Measurements from ENCODE around the gene VGLL1. TPM values are rescaled to one million over a fixed set of nuclear protein-coding genes. Genes with fewer than 3 reads are reported as not detected.

The VGLL1 gene
- polyA plus RNA-seq, 3 donors = not detected

DNA sequence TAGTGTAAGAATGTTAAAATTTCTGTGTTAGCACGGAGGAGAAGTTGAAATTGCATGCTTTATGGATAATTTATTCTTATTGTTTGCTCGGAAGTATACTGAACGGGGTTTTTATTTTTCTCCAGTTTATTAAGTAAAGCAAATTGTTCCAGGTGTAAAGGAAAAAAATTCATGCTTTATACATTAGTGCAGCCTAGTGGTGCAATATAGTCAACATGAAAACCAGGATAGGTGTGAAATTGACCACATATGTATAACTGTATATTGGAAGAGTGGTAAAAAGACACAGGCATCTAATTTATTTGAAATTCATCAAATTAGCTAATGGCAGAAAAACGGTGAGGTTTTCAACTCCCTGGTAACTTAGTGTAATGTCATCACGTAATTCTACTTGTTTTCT is 43.3 kb upstream of the VGLL1 start:
- H3K4me3 Mint-ChIP-seq = no peak overlapping the region

DNA sequence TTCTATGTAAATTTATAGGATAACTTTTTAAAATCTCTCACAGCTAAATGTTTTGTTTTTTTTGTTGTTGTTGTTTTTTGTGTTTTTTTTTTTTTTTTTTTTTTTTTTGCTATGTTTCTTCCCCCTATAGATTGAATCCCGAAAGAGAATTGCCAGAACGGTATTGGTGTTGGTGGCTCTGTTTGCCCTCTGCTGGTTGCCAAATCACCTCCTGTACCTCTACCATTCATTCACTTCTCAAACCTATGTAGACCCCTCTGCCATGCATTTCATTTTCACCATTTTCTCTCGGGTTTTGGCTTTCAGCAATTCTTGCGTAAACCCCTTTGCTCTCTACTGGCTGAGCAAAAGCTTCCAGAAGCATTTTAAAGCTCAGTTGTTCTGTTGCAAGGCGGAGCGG is 40.2 kb upstream of the VGLL1 start:
- H3K27me3 Mint-ChIP-seq (ENCODE audit: low read depth in 3 of 3) = peaks cover 0 to 7% (median 0%) of the 10 kb centered on the region in 3 donors
- H3K36me3 Mint-ChIP-seq = no peaks in the 10 kb centered on the region
- H3K27ac Mint-ChIP-seq = no peak overlapping the region
- peaks cover 20% of the 10 kb centered on the region for H3K4me1 Mint-ChIP-seq
- Histone ChIP-seq H3K27ac (ENCODE audit: low read depth in 1 of 2, low read length in 2 of 2) (no peak overlapping the region), H3K4me1 (ENCODE audit: control insufficient read depth in 1 of 2, insufficient read depth in 2 of 2, low read length in 2 of 2) (peaks cover 17 to 20% of the 10 kb centered on the region in 2 donors), H3K9me3 (replicated peaks in 1 of 2; ENCODE audit: control insufficient read depth in 1 of 2, insufficient read depth in 1 of 2, low read length in 2 of 2) (no peaks in the 10 kb centered on the region), H4K20me1 (ENCODE audit: insufficient read depth, low read length) (no peaks in the 10 kb centered on the region), H3K36me3 (replicated peaks in 1 of 2; ENCODE audit: control insufficient read depth in 1 of 2, insufficient read depth in 2 of 2, low read length in 2 of 2) (no peaks in the 10 kb centered on the region), H3K4me2 (replicated peaks; ENCODE audit: extremely low read depth, low read length, poor library complexity, severe bottlenecking) (no peak overlapping the region), H3K27me3 (ENCODE audit: control insufficient read depth in 2 of 2, insufficient read depth in 2 of 2, low read length in 2 of 2) (no peaks in the 10 kb centered on the region), H3K4me3 (replicated peaks in 1 of 3; ENCODE audit: low read depth in 2 of 3, low read length in 3 of 3) (no peak overlapping the region), H2AFZ (ENCODE audit: insufficient read depth, low read depth, low read length, poor library complexity, severe bottlenecking) (no peak overlapping the region), H3K9ac (ENCODE audit: insufficient read depth, low read length, poor library complexity, severe bottlenecking) (no peak overlapping the region), H3K79me2 (ENCODE audit: insufficient read depth, low read length) (no peaks in the 10 kb centered on the region)
- no peak overlapping the region for H3K4me3 Mint-ChIP-seq
- peaks cover 0 to 5% (median 0%) of the 10 kb centered on the region in 7 donors for H3K9me3 Mint-ChIP-seq
- no CpG with 5 or more reads among the region's 6 CpGs for WGBS (ENCODE audit: insufficient coverage)
- no peak for DNase-seq
- TF ChIP-seq, protein P1, sequence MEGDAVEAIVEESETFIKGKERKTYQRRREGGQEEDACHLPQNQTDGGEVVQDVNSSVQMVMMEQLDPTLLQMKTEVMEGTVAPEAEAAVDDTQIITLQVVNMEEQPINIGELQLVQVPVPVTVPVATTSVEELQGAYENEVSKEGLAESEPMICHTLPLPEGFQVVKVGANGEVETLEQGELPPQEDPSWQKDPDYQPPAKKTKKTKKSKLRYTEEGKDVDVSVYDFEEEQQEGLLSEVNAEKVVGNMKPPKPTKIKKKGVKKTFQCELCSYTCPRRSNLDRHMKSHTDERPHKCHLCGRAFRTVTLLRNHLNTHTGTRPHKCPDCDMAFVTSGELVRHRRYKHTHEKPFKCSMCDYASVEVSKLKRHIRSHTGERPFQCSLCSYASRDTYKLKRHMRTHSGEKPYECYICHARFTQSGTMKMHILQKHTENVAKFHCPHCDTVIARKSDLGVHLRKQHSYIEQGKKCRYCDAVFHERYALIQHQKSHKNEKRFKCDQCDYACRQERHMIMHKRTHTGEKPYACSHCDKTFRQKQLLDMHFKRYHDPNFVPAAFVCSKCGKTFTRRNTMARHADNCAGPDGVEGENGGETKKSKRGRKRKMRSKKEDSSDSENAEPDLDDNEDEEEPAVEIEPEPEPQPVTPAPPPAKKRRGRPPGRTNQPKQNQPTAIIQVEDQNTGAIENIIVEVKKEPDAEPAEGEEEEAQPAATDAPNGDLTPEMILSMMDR (IDR thresholded peaks at IDR 0.05) = no peak
- intact Hi-C loops (cut with micrococcal nuclease) = no loop called here

More for the DNA sequence above, 43.3 kb upstream of the VGLL1 start:
- H3K4me2 ChIP-seq (replicated peaks; ENCODE audit: extremely low read depth, low read length, poor library complexity, severe bottlenecking) = no peak overlapping the region
- no peak overlapping the region for H2AFZ ChIP-seq (ENCODE audit: insufficient read depth, low read depth, low read length, poor library complexity, severe bottlenecking)
- no peaks in the 10 kb centered on the region for H3K4me1 ChIP-seq (ENCODE audit: control insufficient read depth in 1 of 2, insufficient read depth in 2 of 2, low read length in 2 of 2)
- no peaks in the 10 kb centered on the region for H3K27me3 ChIP-seq (ENCODE audit: control insufficient read depth in 2 of 2, insufficient read depth in 2 of 2, low read length in 2 of 2)
- H3K9me3 Mint-ChIP-seq = no peaks in the 10 kb centered on the region
- H3K27me3 Mint-ChIP-seq (ENCODE audit: low read depth in 3 of 3) = peaks cover 2 to 7% (median 4%) of the 10 kb centered on the region in 3 donors
- peaks cover 7% of the 10 kb centered on the region for H3K4me1 Mint-ChIP-seq
- no peak overlapping the region for H3K4me3 ChIP-seq (replicated peaks in 1 of 3; ENCODE audit: low read depth in 2 of 3, low read length in 3 of 3)
- WGBS (ENCODE audit: insufficient coverage) = 80% methylated on average over 1 of the region's 5 CpGs
- H4K20me1 ChIP-seq (ENCODE audit: insufficient read depth, low read length) = no peaks in the 10 kb centered on the region
- H3K27ac ChIP-seq (ENCODE audit: low read depth in 1 of 2, low read length in 2 of 2) = no peak overlapping the region
- H3K9ac ChIP-seq (ENCODE audit: insufficient read depth, low read length, poor library complexity, severe bottlenecking) = no peak overlapping the region
- no peak overlapping the region for H3K27ac Mint-ChIP-seq
- intact Hi-C loops (cut with micrococcal nuclease) = no loop called here
- H3K9me3 ChIP-seq (replicated peaks in 1 of 2; ENCODE audit: control insufficient read depth in 1 of 2, insufficient read depth in 1 of 2, low read length in 2 of 2) = no peaks in the 10 kb centered on the region
- TF ChIP-seq, protein P1 (IDR thresholded peaks at IDR 0.05) = no peak
- no peaks in the 10 kb centered on the region for H3K36me3 ChIP-seq (replicated peaks in 1 of 2; ENCODE audit: control insufficient read depth in 1 of 2, insufficient read depth in 2 of 2, low read length in 2 of 2)
- DNase-seq = no peak
- H3K36me3 Mint-ChIP-seq = no peaks in the 10 kb centered on the region
- H3K79me2 ChIP-seq (ENCODE audit: insufficient read depth, low read length) = no peaks in the 10 kb centered on the region

All from CD14-positive monocyte (primary cell).